ENCODE measurements around the gene IKZF2.

Gene IKZF2

DNA sequence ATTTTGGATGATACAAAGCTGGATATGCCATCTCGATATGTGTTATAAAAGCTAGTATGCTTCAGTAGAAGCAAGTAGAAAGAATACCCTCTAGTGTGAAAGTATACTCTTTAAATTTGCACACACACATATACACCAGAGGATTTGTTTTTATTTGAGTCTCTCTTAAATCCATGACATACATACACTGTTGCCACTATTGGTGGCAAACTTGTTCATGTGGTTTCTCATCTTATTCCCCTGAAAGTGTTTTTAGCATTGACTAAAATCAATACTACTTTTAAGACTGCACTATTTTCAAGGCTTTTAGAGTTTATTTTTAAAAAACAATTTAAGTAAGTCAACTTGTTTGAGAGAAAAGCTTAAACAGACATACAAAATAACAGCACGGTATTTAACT lies 137.4 kb downstream of the IKZF2 start:
- in situ Hi-C loops (cut with MboI; ENCODE audit: low pct_unique_long_range_greater_than_20kb, low sequenced_read_pairs) = no loop called here
- DNase-seq = no peak

DNA sequence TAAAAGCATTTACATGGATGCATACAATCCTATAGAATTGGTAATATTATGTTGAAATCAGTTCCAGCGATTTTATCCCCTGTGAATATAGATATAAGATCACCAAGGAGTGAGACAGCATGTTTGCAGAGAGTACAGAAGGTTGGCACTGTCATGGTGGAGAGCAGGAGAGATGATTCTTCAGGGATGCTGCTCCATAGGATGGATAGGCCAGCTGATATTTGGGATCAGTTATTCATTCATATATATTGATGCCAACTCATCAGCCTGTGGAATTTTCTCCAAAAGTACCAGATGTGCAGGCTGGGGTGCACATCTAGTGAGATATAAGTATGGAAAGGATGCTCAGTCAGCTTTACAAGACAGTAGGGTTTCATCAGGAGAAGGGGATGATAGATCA lies 139.9 kb downstream of the IKZF2 start:
- no peak for DNase-seq
- in situ Hi-C loops (cut with MboI; ENCODE audit: low pct_unique_long_range_greater_than_20kb, low sequenced_read_pairs) = no loop called here

DNA sequence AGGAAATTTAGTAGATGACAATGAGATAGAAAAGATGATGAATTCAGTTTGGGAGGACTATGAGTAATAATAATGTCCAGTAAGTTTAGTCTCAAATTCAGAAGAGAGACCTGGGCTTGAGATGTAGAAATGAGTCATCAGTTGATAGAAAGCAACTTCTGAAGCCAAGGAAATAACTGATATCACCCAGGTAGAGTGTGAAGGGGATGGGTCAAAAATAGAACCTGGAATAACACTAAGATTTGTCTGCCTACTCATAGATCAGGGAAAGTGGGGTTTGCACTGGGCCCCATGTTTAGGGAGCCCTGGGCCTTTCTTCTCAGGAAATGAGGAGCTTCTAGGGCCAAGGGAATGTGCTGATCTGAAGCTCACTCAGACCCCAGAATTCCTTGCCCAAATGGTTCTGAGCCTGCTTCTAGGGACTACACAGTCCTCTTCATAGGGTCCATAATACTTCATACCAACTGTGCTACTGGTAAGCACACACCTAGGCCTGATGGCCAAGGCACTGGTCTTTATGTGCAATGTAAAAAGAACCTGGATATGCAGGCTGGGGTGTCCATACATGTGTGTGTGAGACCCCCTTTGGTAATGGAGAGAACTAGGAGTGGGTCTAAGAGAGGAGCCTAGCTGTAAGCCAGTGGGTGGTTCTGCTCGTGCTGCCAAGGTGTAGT lies 141.2 kb downstream of the IKZF2 start:
- no peak for DNase-seq
- in situ Hi-C loops (cut with MboI; ENCODE audit: low pct_unique_long_range_greater_than_20kb, low sequenced_read_pairs) = no loop called here

DNA sequence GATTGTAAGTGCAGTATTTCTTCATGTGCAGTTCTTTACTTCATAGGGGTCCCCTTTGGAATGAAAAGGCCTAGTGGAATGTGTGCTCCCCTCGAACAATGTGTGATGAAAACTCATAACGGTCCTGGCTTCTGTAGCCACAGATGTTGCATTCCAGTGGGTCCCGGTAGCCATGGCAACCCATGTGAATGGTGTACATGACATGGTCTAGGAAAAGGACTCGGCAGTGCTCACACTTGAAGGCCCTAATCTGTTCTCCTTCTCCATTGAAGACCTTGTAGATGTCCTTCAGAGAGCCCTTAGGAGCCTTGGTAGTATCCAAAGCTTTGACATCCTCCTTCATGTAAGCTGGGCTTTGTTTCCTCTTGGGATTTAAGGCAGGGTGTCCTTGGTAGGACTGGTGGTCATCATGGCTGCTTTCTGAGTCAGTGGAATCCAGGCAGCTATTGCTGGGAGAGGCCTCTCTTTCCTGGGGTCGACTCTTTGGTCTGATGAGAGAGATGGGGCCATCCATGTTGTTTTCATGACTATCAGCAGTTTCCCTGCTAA lies 144.0 kb downstream of the IKZF2 start:
- no peak for DNase-seq
- in situ Hi-C loops (cut with MboI; ENCODE audit: low pct_unique_long_range_greater_than_20kb, low sequenced_read_pairs) = no loop called here

DNA sequence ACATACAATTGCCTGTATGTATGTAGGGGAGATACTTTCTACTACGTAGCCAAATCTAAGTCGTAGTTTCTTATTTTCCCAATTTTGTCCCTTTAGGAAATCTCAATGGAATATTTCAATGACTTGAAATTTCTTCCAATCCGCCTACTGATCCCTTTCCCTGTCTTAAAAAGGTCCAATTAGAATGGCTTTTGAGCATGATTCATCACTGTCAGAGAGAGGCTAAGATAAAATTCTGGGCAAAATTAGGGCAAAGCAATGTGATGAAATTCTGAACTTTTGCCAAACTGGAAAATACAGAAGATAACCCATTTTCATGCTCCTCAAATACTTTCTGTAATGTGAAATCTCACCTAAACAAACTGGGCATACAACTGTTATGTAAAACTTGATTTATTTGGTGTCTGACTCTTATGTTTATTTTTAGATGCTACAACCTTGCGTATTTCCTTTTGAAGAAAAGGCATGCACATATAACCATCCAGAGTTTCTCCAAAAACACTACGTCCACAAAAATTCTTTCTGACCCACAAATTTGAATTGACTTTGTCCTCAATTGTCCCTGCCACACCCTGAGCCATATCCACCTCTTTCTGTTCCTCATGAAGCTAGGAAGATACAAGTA lies 147.1 kb downstream of the IKZF2 start:
- in situ Hi-C loops (cut with MboI; ENCODE audit: low pct_unique_long_range_greater_than_20kb, low sequenced_read_pairs) = no loop called here
- no peak for DNase-seq

DNA sequence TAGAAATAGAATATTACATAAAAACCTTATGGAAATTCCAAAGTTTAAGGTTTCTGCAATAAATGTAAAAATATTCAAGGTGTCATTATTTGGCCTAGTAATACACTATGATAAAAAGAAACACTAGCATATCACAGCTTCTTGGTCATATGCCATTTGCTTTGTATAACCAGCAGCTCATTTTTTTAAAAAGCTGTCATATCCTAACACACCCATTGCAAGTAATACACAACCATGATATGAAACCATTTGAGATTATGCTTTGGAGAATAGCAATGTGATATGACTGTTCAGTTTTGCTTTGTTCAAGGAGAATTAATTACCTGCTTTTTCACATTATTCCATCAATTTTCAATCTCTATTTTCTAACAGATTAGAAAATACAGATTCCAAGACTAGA lies 149.0 kb downstream of the IKZF2 start:
- no peak for DNase-seq
- in situ Hi-C loops (cut with MboI; ENCODE audit: low pct_unique_long_range_greater_than_20kb, low sequenced_read_pairs) = no loop called here

DNA sequence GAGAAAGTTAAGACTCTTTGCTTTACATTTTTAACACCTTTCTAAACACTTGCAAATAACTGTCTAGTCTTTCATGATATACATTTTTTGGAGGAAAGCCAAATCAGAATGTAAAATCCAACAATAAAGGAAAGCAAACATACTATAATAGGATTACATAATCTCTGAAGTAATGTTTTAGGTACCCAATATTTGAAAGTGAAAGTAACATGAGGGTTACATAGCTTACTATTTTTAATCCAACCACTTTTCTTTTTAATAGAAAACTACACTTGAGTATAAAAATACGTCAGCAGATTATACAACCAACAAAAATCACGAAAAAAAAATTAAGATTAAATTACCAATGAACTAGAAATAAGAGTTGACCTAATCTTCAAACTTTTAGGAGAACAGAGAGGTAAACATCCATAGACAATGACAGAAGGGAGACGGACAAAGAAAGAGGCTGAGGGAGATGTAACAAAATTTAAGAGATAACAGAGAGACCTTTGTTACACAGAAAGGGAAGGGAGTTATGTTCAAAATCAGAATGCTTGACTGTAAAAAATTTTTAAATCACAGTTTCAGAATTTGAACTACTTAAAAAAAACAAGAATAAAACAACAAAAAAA lies 150.0 kb downstream of the IKZF2 start:
- no peak for DNase-seq
- in situ Hi-C loops (cut with MboI; ENCODE audit: low pct_unique_long_range_greater_than_20kb, low sequenced_read_pairs) = no loop called here

DNA sequence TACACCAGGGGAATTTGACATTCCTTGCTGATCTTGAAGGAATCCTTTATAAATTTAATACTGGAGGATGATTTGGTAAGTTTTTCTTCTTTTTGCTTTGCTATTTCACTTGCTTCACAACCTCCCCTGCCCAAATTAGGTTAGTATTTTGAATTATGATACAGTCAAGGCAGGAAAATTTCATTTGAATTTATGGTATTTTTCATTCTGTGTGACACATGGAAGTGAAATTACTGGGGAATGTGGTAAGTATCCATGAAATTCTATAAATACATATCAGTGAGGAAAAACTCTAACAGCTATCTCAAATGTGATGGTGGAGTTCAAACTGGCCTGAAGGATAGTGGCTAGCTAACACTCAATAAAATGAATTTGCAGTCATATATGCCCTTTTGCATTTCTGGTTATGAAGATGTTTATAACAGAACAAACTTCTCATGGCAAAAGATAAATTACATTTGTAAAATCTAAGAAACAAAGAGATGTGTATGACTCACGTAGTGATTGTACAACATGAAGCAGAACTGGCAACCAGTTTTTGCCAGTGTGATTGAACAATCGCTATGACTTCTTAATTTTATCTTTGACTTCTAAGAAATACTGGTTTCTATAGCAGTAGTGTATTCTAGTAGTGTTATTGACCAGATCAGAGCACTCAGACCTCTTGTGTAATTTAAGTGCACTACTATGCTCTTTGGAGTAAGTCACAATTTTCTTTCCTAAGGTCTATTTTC lies 152.6 kb downstream of the IKZF2 start:
- in situ Hi-C loops (cut with MboI; ENCODE audit: low pct_unique_long_range_greater_than_20kb, low sequenced_read_pairs) = no loop called here
- DNase-seq = no peak

DNA sequence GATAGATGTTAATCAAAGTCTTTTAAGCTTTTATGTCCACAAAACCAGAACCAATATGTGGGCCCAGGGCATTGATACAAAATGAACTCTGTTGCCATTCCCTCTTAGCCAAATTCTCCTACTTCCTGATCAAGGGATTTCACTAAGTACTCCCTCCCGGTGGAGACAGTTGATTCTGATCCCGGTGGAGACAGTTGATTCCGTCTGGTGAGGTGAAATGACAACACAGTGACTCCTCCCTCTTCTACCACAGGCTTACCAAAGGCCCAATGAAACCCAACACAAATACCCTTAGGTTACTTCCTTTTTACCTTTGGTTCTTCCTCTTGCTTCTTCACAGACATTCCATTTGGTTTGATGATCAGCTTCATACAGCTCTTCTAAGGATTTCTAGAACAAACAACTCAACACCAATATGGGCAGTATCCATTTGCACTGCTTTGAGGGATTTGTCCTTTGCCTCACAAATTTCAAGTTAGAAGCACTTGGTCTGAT lies 153.8 kb downstream of the IKZF2 start:
- peak; percentile 58 for DNase-seq
- in situ Hi-C loops (cut with MboI; ENCODE audit: low pct_unique_long_range_greater_than_20kb, low sequenced_read_pairs) = no loop called here

DNA sequence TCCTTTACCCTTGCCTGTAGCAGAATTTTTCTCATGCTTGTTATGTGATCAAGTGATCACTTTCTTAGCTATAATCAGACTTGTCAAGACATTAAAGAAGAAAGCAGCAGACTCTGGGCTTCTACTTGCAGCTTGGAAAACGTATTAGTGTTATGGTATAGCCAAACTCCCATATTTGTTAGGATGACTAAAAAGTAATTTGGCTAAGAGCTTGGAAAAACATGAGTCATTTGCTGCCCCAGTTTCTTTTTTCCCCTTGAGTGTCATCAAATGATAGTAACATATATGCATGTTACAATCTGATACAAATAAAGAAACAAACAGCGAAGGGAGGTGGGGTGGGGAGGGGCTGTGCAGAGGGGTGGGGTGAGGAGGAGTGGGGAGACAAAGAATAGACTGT lies 155.5 kb downstream of the IKZF2 start:
- in situ Hi-C loops (cut with MboI; ENCODE audit: low pct_unique_long_range_greater_than_20kb, low sequenced_read_pairs) = no loop called here

DNA sequence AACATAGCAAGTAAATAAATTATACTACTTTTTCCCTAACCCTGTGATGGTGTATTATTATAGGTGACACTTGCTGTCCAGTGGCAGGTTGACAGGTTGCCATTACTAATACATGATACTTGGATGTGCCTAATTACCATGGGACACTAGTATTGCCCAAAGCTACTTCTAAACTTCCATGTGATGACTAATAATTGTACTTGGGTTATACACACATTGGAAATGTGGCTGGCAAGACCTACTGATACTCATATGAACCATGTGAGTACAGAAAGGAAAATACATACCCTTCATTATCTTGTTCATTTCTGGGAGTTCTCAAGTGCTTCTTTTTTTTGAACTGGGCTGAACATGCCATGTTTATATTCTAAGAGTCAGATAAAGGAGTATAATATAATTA lies 156.4 kb downstream of the IKZF2 start:
- no peak for DNase-seq
- in situ Hi-C loops (cut with MboI; ENCODE audit: low pct_unique_long_range_greater_than_20kb, low sequenced_read_pairs) = no loop called here

More for the DNA sequence above, 155.5 kb downstream of the IKZF2 start:
- DNase-seq = no peak

DNA sequence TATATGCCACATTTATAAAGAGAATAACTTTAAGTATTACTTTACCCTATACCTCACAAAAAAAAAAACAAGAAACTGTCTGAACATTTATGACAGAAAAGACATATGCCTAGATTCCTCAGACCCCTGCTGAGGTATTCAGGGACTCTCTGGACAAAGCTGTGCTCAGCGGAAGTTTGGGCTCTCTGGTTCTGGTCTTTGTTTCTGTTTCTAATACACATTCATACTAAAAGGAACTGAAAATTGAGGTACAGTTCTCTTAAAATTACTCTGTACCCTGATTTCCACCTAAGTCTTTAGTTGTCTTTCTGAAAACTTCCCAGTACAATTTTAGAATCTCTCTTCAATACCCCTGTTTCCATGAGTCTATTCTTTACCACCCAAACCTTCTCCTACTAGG lies 160.3 kb downstream of the IKZF2 start:
- no peak for DNase-seq
- in situ Hi-C loops (cut with MboI; ENCODE audit: low pct_unique_long_range_greater_than_20kb, low sequenced_read_pairs) = no loop called here

DNA sequence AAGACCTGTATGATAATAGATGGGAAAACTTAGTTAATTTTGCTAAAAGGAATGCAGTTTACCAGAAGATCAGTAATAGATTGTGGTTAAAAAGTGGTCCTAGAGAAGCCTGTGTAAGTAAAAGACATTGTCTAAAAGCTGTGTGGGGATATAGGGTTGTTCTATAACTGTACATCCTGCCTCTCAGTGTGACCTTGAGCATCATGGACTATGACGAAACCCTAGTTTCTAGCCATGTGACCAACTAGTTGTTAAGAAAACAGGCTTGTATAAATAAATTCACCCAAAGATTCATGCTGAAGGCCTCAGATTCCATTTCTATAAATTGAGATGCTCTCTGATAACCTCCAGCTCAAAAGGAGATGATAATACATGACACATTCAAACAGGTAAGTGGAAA lies 160.7 kb downstream of the IKZF2 start:
- DNase-seq = no peak

DNA sequence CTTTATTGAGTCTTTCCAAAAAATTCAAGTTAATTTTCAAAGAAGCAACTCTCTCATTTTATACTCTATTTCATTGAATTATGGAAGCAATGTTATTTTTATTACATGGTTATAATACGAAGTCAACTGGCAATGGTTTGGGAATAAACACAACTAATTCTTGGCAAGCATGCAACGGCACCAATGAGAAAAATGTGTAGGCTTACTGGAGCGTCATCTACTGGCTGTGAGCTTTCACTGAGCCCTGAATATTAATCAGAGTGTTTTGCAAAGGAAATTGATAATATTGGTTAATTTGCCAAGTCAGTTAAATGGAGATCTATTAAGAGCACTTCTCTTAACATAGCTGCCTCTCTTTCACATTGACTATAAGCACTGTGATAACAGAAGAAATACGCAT lies 163.9 kb downstream of the IKZF2 start:
- no peak for DNase-seq
- in situ Hi-C loops (cut with MboI; ENCODE audit: low pct_unique_long_range_greater_than_20kb, low sequenced_read_pairs) = no loop called here

More for the DNA sequence above, 160.7 kb downstream of the IKZF2 start:
- in situ Hi-C loops (cut with MboI; ENCODE audit: low pct_unique_long_range_greater_than_20kb, low sequenced_read_pairs) = no loop called here

DNA sequence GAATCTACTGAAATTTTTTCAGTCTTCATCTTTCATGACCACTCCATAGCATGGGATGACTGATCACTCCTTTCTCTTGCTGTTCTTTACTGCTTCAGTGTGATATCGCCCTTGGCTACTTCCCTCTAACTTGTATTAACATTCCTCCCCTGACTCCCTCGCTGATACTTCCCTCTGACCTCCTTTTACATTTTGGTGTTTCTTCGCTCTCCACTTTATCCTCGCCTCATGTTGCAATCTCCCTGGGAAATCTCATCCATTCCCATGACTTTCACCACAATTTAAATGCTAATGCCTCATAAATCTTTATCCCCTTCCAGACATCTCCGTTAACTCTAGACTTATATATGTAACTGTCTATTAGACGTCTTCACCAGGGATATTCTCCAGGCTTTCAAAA lies 167.3 kb downstream of the IKZF2 start:
- DNase-seq = no peak
- in situ Hi-C loops (cut with MboI; ENCODE audit: low pct_unique_long_range_greater_than_20kb, low sequenced_read_pairs) = no loop called here

DNA sequence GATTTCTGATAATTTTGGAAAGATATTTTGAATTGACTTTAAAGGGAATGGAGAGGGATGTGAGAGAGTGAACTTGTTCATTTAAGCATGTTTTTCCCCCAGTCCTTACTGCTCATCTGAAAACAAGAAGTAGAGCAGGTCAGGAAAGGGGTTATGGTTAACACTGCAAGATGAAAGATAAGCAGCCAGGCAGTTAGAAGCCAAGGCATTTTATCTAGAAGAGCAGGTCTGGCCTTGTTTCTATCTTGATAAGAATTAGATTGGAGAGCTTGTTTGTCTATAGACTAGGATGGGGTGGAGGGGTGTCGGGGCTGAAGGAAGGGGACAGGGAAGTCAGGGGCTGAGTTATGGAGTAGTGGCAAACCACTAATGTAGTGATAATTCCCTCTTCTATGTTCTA lies 171.6 kb downstream of the IKZF2 start:
- DNase-seq = peak; percentile 95
- in situ Hi-C loops (cut with MboI; ENCODE audit: low pct_unique_long_range_greater_than_20kb, low sequenced_read_pairs) = no loop called here

DNA sequence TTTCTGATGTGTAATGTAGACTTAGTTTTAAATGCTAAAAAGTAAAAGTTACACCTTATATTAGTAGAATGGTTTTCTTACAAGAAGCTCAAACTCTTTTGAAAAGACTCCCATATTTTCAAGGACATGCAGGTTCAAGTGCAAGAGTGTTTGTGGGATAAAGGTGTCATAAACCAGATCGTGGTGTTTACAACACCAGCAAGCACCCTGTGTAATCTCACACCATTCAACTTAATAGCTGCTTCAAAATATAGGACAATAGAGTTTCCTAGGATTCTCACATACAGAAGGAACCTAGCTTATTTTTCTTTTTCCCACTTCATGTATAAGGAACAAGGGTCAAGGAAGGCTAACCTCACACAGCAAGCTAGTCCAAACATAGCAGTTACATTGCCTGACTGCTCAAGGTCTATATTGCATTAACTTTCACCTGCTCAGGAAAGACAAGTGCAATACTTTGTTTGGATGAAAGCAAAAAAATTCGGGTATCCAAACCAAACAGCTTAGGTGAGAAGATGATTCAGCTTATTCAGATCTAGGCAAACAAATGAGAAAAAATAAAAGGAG lies 172.3 kb downstream of the IKZF2 start:
- no peak for DNase-seq
- in situ Hi-C loops (cut with MboI; ENCODE audit: low pct_unique_long_range_greater_than_20kb, low sequenced_read_pairs) = no loop called here

DNA sequence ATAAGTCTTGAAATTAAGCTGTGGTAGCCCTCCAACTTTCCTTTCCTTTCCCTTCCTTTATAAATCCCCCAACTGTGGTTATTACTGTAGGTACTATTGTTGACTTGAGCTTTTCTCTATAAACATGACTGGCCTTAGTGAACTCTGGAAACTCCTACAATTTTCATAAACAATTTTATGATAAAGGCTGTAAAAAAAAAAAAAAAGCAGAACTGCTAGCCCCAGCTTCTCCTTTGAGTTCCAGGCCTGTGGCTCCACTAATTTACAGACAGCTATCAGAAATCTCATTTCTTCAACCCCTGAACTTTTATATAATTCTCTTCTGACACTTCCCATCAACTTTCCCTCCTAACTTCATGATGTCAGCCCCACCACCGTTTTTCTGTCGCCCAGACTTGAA lies 174.3 kb downstream of the IKZF2 start:
- DNase-seq = peak; percentile 79
- in situ Hi-C loops (cut with MboI; ENCODE audit: low pct_unique_long_range_greater_than_20kb, low sequenced_read_pairs) = no loop called here

DNA sequence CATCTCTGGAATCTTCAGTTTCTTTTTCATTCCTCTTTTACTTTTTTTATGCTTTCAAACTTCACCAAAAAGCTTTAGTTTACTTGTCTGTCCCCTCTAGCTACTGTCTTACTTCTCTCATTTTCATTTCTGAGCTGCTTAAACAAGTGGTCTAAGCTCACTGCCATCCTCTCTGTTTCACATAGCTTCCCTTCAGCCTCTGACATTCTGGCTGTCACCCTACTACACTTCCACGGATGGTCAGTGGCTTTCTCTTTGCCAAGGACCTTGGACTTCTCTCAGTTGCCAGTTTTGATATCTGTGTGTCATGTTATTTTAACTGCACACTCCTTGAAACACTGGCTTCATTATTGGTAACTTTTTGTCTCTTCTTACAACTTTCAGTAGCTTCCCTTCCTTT lies 176.1 kb downstream of the IKZF2 start:
- DNase-seq = no peak
- in situ Hi-C loops (cut with MboI; ENCODE audit: low pct_unique_long_range_greater_than_20kb, low sequenced_read_pairs) = no loop called here

Measured in KBM-7 (cell line).